Nephron (organoid): ENCODE results near the gene NSFL1C.

Experiments
- H3K27ac Mint-ChIP-seq, 3 experiments: 2 replicates each; pipeline ENCODE4 v1.8.0; 2020; ENCODE audit warnings: mixed read lengths in 3 of 3, mild to moderate bottlenecking in 2 of 3, moderate library complexity in 1 of 3
- H3K27me3 Mint-ChIP-seq: 2 replicates; pipeline ENCODE4 v1.8.0; 2021; ENCODE audit warnings: low read depth, mild to moderate bottlenecking, moderate library complexity, mixed read lengths
- H3K36me3 Mint-ChIP-seq: 2 replicates; pipeline ENCODE4 v1.8.0; 2020; ENCODE audit warnings: low read depth, mixed read lengths
- H3K4me1 Mint-ChIP-seq: 2 replicates; pipeline ENCODE4 v1.8.0; 2020; ENCODE audit warnings: mixed read lengths
- H3K4me3 Mint-ChIP-seq, 3 experiments: 2 replicates each; pipeline ENCODE4 v1.8.0; 2020; ENCODE audit warnings: mild to moderate bottlenecking in 3 of 3, mixed read lengths in 3 of 3, moderate library complexity in 2 of 3
- H3K9me3 Mint-ChIP-seq: 2 replicates; pipeline ENCODE4 v1.8.0; 2020; ENCODE audit warnings: mixed read lengths
- TF ChIP-seq, protein P1 (sequence below), 3 experiments: fragments of 200-600 bp; sonication (generic); IDR thresholded peaks; one replicate each; pipeline ENCODE4 v1.5.0; 2021; ENCODE audit warnings: antibody characterized with exemption in 3 of 3; ENCODE audit not compliant: unreplicated experiment in 3 of 3

Gene NSFL1C

GRCh38 chr20:1489764-1490436 lies 23.3 kb upstream of the NSFL1C start:
- no peaks in the 10 kb centered on the region for H3K9me3 Mint-ChIP-seq
- H3K36me3 Mint-ChIP-seq: no peaks in the 10 kb centered on the region
- peaks cover 51% of the 10 kb centered on the region for H3K27me3 Mint-ChIP-seq
- H3K4me1 Mint-ChIP-seq: no peaks in the 10 kb centered on the region
- no peak overlapping the region for H3K27ac Mint-ChIP-seq
- TF ChIP-seq, protein P1, sequence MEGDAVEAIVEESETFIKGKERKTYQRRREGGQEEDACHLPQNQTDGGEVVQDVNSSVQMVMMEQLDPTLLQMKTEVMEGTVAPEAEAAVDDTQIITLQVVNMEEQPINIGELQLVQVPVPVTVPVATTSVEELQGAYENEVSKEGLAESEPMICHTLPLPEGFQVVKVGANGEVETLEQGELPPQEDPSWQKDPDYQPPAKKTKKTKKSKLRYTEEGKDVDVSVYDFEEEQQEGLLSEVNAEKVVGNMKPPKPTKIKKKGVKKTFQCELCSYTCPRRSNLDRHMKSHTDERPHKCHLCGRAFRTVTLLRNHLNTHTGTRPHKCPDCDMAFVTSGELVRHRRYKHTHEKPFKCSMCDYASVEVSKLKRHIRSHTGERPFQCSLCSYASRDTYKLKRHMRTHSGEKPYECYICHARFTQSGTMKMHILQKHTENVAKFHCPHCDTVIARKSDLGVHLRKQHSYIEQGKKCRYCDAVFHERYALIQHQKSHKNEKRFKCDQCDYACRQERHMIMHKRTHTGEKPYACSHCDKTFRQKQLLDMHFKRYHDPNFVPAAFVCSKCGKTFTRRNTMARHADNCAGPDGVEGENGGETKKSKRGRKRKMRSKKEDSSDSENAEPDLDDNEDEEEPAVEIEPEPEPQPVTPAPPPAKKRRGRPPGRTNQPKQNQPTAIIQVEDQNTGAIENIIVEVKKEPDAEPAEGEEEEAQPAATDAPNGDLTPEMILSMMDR (IDR thresholded peaks at IDR 0.05; ENCODE audit: unreplicated experiment in 3 of 3): no peak
- no peak overlapping the region for H3K4me3 Mint-ChIP-seq

- Mint-ChIP-seq H3K9me3 (no peaks in the 10 kb centered on the region), H3K4me3 (no peak overlapping the region), H3K4me1 (no peaks in the 10 kb centered on the region), H3K27me3 (peaks cover 54% of the 10 kb centered on the region), H3K27ac (no peak overlapping the region), H3K36me3 (no peaks in the 10 kb centered on the region)
- TF ChIP-seq, protein P1 (IDR thresholded peaks at IDR 0.05; ENCODE audit: unreplicated experiment in 3 of 3): no peak
Observed at GRCh38 chr20:1489325-1489724, 22.7 kb upstream of the NSFL1C start.

DNA sequence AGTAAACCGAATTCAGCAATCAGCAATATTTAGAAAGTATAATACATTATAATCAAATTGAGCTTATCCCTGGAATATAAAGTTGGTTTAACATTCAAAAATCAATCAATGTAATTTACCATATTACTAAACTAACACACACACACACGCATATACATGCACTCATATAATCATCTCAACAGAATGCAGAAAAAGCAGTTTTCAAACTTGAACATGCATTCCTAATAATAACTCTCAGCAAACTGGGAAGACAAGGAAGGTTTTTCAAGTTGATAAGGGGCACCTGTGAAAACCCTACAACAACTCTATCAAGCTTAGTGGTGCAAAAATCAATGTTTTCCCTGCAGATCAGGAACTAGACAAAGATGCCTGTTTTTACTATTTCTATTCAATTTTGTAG lies 19.9 kb upstream of the NSFL1C start:
- H3K36me3 Mint-ChIP-seq: no peaks in the 10 kb centered on the region
- no peaks in the 10 kb centered on the region for H3K4me1 Mint-ChIP-seq
- no peak overlapping the region for H3K4me3 Mint-ChIP-seq
- H3K27ac Mint-ChIP-seq: no peak overlapping the region
- TF ChIP-seq, protein P1 (IDR thresholded peaks at IDR 0.05; ENCODE audit: unreplicated experiment in 3 of 3): no peak
- no peaks in the 10 kb centered on the region for H3K9me3 Mint-ChIP-seq
- peaks cover 68% of the 10 kb centered on the region for H3K27me3 Mint-ChIP-seq

GRCh38 chr20:1484438-1485116 lies 17.9 kb upstream of the NSFL1C start:
- H3K9me3 Mint-ChIP-seq: no peaks in the 10 kb centered on the region
- no peaks in the 10 kb centered on the region for H3K36me3 Mint-ChIP-seq
- TF ChIP-seq, protein P1 (IDR thresholded peaks at IDR 0.05; ENCODE audit: unreplicated experiment in 3 of 3): no peak
- peaks cover 67% of the 10 kb centered on the region for H3K27me3 Mint-ChIP-seq
- no peaks in the 10 kb centered on the region for H3K4me1 Mint-ChIP-seq
- no peak overlapping the region for H3K4me3 Mint-ChIP-seq
- H3K27ac Mint-ChIP-seq: no peak overlapping the region

GRCh38 chr20:1479831-1480595 lies 13.4 kb upstream of the NSFL1C start:
- H3K36me3 Mint-ChIP-seq: no peaks in the 10 kb centered on the region
- no peak overlapping the region for H3K4me3 Mint-ChIP-seq
- H3K9me3 Mint-ChIP-seq: no peaks in the 10 kb centered on the region
- TF ChIP-seq, protein P1 (IDR thresholded peaks at IDR 0.05; ENCODE audit: unreplicated experiment in 3 of 3): no peak
- no peak overlapping the region for H3K27ac Mint-ChIP-seq
- H3K27me3 Mint-ChIP-seq: peaks cover 50% of the 10 kb centered on the region
- H3K4me1 Mint-ChIP-seq: no peaks in the 10 kb centered on the region
